Measurements from ENCODE around the gene DDAH2.

GRCh38 chr6:31741815-31742214 is 12.7 kb upstream of the DDAH2 start:
- TF ChIP-seq POU6F1 (CRISPR knock-in tag; IDR thresholded peaks at IDR 0.05; ENCODE audit: borderline replicate concordance, low read depth) (no peak), CREB5 (CRISPR knock-in tag; IDR thresholded peaks at IDR 0.05; ENCODE audit: low read depth) (no peak), RARB (CRISPR knock-in tag; IDR thresholded peaks at IDR 0.05) (no peak), CSRNP3 (CRISPR knock-in tag; IDR thresholded peaks at IDR 0.05) (no peak), ARNTL (CRISPR knock-in tag; IDR thresholded peaks at IDR 0.05; ENCODE audit: borderline replicate concordance, low read depth) (no peak), ZFP3 (CRISPR knock-in tag; IDR thresholded peaks at IDR 0.05) (no peak), GLIS3 (CRISPR knock-in tag; IDR thresholded peaks at IDR 0.05) (no peak), BACH2 (CRISPR knock-in tag; IDR thresholded peaks at IDR 0.05; ENCODE audit: borderline replicate concordance) (no peak), PATZ1 (CRISPR knock-in tag; IDR thresholded peaks at IDR 0.05; ENCODE audit: borderline replicate concordance) (no peak), ESRRG (CRISPR knock-in tag; IDR thresholded peaks at IDR 0.05) (no peak), ZFP30 (CRISPR knock-in tag; IDR thresholded peaks at IDR 0.05) (no peak), OSR1 (CRISPR knock-in tag; IDR thresholded peaks at IDR 0.05) (no peak), ISL1 (CRISPR knock-in tag; IDR thresholded peaks at IDR 0.05) (no peak), ZNF8 (CRISPR knock-in tag; IDR thresholded peaks at IDR 0.05) (no peak)
